Muscle of back (tissue), 11 donors: ENCODE results near the gene MANF. TPM values are rescaled to one million over a fixed set of nuclear protein-coding genes. Genes with fewer than 3 reads are reported as not detected.
A peak's percentile ranks its signal among the peaks of the same experiment; 100 is the strongest.

Experiments
- DNase-seq, 3 donors: peaks; one replicate each; pipeline versions ENCODE4 v3.0.0 to v3.0.0-alpha.2; 2013
- polyA plus RNA-seq, 10 donors: library from polyadenylated mRNA; unstranded; fragments of 120-200 nt; gene quantifications; one replicate each; pipeline ENCODE4 v1.2.1, GENCODE V29; 2013; ENCODE audit not compliant: insufficient read length in 10 of 10

The MANF gene
- polyA plus RNA-seq, 10 donors: 53.4 to 103 (median 69.2) TPM

- DNase-seq: no peak
Measured at GRCh38 chr3:51426921-51427320, 41.8 kb downstream of the MANF start.

GRCh38 chr3:51429138-51429537 is 44.0 kb downstream of the MANF start:
- no peak for DNase-seq

DNA sequence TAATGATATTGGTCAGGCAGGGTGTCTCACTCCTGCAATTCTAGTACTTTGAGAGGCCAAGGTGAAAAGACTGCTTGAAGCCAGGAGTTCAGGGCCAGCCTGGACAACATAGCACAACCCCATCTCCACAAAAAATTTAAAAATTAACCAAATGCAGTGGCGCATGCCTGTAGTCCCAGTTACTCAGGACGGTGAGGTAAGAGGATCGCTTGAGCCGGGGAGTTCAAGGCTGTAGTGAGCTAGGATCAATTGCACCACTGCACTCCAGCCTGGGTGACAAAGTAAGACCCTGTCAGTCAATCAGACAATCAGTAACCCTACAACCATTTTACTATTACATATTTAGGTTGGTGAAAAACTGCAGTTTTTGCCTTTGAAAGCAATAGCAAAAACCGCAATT is 49.0 kb downstream of the MANF start:
- DNase-seq: no peak

- DNase-seq: peak; percentile 17 to 42 (median 30)
Measured at GRCh38 chr3:51434746-51435327, 49.7 kb downstream of the MANF start.

DNA sequence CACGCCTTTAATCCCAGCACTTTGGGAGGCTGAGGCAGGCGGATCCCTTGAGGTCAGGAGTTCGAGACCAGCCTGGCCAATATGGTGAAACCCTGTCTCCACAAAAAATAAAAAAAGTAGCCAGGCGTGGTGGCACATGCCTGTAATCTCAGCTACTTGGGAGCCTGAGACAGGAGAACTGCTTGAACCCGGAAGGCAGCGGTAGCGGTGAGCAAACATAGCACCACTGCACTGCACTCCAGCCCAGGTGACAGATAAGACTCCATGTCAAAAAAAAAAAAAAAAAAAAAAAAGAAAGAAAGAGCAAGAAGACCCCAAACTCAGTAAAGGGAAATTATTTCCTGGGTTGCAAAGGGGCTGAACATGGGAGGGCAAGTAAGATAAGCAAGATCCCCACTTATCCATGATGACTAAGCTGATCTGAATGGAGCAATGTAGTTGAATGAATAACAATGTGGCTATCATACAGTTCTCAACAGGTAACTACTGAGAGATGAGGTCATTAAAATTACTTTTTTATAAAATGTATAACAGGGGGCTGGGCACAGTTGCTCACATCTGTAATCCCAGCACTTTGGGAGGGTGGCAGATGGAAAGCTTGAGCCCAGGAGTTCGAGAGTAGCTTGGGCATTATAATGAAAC is 52.0 kb downstream of the MANF start:
- no peak for DNase-seq

Other genes starting within 250 kb of the MANF start
- 10 to 100 TPM; 17.7 to 27.7 (median 21.2) TPM for gene RBM15B, start 6.0 kb downstream of the MANF start, polyA plus RNA-seq
- 10 to 100 TPM; 15.2 to 22.4 (median 17.7) TPM for gene DCAF1, start 114.7 kb downstream of the MANF start, polyA plus RNA-seq
- gene RAD54L2, start 153.4 kb downstream of the MANF start, polyA plus RNA-seq: 10 to 100 TPM in 5 of 10 donors, 1 to 10 TPM in 5; 7.1 to 11.6 (median 9.9) TPM